ENCODE measurements around the gene USP25. TPM values are rescaled to one million over a fixed set of nuclear protein-coding genes. Genes with fewer than 3 reads are reported as not detected.

Gene USP25
- total and polyA plus RNA-seq, 9 of the 15 experiments (the other 6 are each of a cell fraction or from before 2014, with no cell fraction given): 7.8 to 44.9 (median 31.4) TPM

GRCh38 chr21:15801352-15801863, 71.6 kb downstream of the USP25 start:
- peaks cover 8% of the 10 kb centered on the region; the same call in 2 of the 3 replicates for H3K79me2 ChIP-seq (ENCODE audit: control insufficient read depth, insufficient read depth, low read length)
- no peaks in the 10 kb centered on the region for H4K20me1 ChIP-seq (replicated peaks; ENCODE audit: control insufficient read depth, insufficient read depth, low read length)
- H3K27ac ChIP-seq (ENCODE audit: extremely low read depth, low read depth, low read length): no peak overlapping the region
- no peak overlapping the region for H3K4me3 ChIP-seq
- POLR2A ChIA-PET: interaction anchor here (0.6 kb wide), 1 partner anchor 58 kb away, joined by 4 read pairs; no protein-coding TSS in a partner anchor
- FAIRE-seq: no peak
- BruUV-seq (replicated peaks): no TSS peak
- H3K27me3 ChIP-seq (ENCODE audit: control insufficient read depth in 2 of 2, insufficient read depth in 2 of 2, low read length in 2 of 2): no peaks in the 10 kb centered on the region
- H3K36me3 ChIP-seq (ENCODE audit: control insufficient read depth, insufficient read depth, low read length): peaks cover 19% of the 10 kb centered on the region; the same call in 2 of the 3 replicates
- no peaks in the 10 kb centered on the region for H3K9me3 ChIP-seq (replicated peaks; ENCODE audit: control insufficient read depth, insufficient read depth, low read depth, low read length)
- H3K9ac ChIP-seq (ENCODE audit: insufficient read depth in 1 of 2, low read depth in 2 of 2, low read length in 2 of 2): no peak overlapping the region
- no peak overlapping the region for H3K4me2 ChIP-seq (ENCODE audit: insufficient read depth, low read length)
- no peak for ATAC-seq
- CTCF ChIA-PET (ENCODE audit: low intra/inter-chr PET ratio): no interaction called here
- 95% methylated on average over 3 of the region's 3 CpGs for WGBS (ENCODE audit: insufficient coverage, low coverage, missing lambda C conversion rate)
- intact Hi-C loops (cut with micrococcal nuclease): no loop called here
- 0 out of 5 replicates have a peak, but pooled peaks cover 0 to 3% of the 10 kb centered on the region in 2 experiments for H3K4me1 ChIP-seq (replicated peaks in 1 of 2; ENCODE audit: control insufficient read depth in 2 of 2, insufficient read depth in 2 of 2, low read length in 2 of 2)
- no peak for DNase-seq (ENCODE audit: extremely low read depth in 1 of 4, low spot score in 3 of 4)
- H2AFZ ChIP-seq (ENCODE audit: low read depth, low read length): no peak overlapping the region
- H3K9me1 ChIP-seq (ENCODE audit: control insufficient read depth, insufficient read depth, low read length): no peaks in the 10 kb centered on the region
- TF ChIP-seq E2F6 (IDR thresholded peaks at IDR 0.05; ENCODE audit: borderline replicate concordance in 1 of 2, extremely low read depth in 1 of 2, insufficient read depth in 1 of 2, insufficient read length in 1 of 2, low read depth in 1 of 2, low read length in 1 of 2, poor library complexity in 1 of 2, severe bottlenecking in 1 of 2) (no peak), THAP12 (CRISPR knock-in tag; IDR thresholded peaks at IDR 0.05) (no peak), SRSF3 (IDR thresholded peaks at IDR 0.05; ENCODE audit: insufficient read depth, low read length) (no peak), ZNF655 (CRISPR knock-in tag; IDR thresholded peaks at IDR 0.05) (no peak), ZNF699 (CRISPR knock-in tag; IDR thresholded peaks at IDR 0.05; ENCODE audit: insufficient replicate concordance) (no peak), RFX1 (IDR thresholded peaks at IDR 0.05) (no peak), GATAD2A (IDR thresholded peaks at IDR 0.05) (no peak)
- in situ Hi-C loops (cut with MboI): no loop called here
